ENCODE results near the gene ANTXR2. TPM values are rescaled to one million over a fixed set of nuclear protein-coding genes. Genes with fewer than 3 reads are reported as not detected.
A peak's percentile ranks its signal among the peaks of the same experiment; 100 is the strongest.

The ANTXR2 gene
- total and polyA plus RNA-seq, 2 donors (not counting 1 experiment from before 2014, with no cell fraction given): 85.3 to 135 TPM

GRCh38 chr4:80078346-80079092 is 5.5 kb upstream of the ANTXR2 start:
- Histone ChIP-seq H3K27ac (ENCODE audit: insufficient read depth, low read length) (no peak overlapping the region), H3K79me2 (ENCODE audit: control insufficient read depth, insufficient read depth, low read length) (no peaks in the 10 kb centered on the region), H4K20me1 (ENCODE audit: control insufficient read depth, extremely low read depth, insufficient read depth, low read length) (no peaks in the 10 kb centered on the region), H3K27me3 (ENCODE audit: control insufficient read depth, insufficient read depth, low read length) (no peaks in the 10 kb centered on the region), H3K9ac (ENCODE audit: insufficient read depth, low read length) (no peak overlapping the region), H3K36me3 (ENCODE audit: control insufficient read depth, insufficient read depth, low read length) (no peaks in the 10 kb centered on the region), H2AFZ (ENCODE audit: low read length) (no peak overlapping the region), H3K4me2 (ENCODE audit: extremely low read depth, insufficient read depth, low read length) (no peak overlapping the region), H3K4me3 (replicated peaks in 1 of 4; ENCODE audit: control extremely low read depth in 1 of 4, insufficient read depth in 1 of 4, low read depth in 3 of 4, low read length in 4 of 4) (no peak overlapping the region), H3K9me3 (ENCODE audit: control insufficient read depth, insufficient read depth, low read depth, low read length) (no peaks in the 10 kb centered on the region), H3K4me1 (ENCODE audit: control insufficient read depth, extremely low read depth, insufficient read depth, low read length) (peaks cover 2% of the 10 kb centered on the region)
- DNase-seq (ENCODE audit: low read depth in 2 of 2): no peak
- TF ChIP-seq CTCF (conservative IDR thresholded peaks at IDR 0.05 in 1 of 2, IDR thresholded peaks at IDR 0.05 in 1 of 2; ENCODE audit: low read depth in 1 of 2, low read length in 2 of 2) (no peak), EZH2 (IDR thresholded peaks at IDR 0.05; ENCODE audit: low read length, missing control alignments) (no peak)

- Histone ChIP-seq H3K9ac (ENCODE audit: insufficient read depth, low read length) (no peak overlapping the region), H4K20me1 (ENCODE audit: control insufficient read depth, extremely low read depth, insufficient read depth, low read length) (no peaks in the 10 kb centered on the region), H3K27ac (ENCODE audit: insufficient read depth, low read length) (no peak overlapping the region), H3K9me3 (ENCODE audit: control insufficient read depth, insufficient read depth, low read depth, low read length) (no peaks in the 10 kb centered on the region), H3K36me3 (ENCODE audit: control insufficient read depth, insufficient read depth, low read length) (no peaks in the 10 kb centered on the region), H2AFZ (ENCODE audit: low read length) (no peak overlapping the region), H3K4me1 (ENCODE audit: control insufficient read depth, extremely low read depth, insufficient read depth, low read length) (peaks cover 3% of the 10 kb centered on the region), H3K27me3 (ENCODE audit: control insufficient read depth, insufficient read depth, low read length) (no peaks in the 10 kb centered on the region), H3K4me2 (ENCODE audit: extremely low read depth, insufficient read depth, low read length) (no peak overlapping the region), H3K79me2 (ENCODE audit: control insufficient read depth, insufficient read depth, low read length) (peaks cover 3% of the 10 kb centered on the region), H3K4me3 (replicated peaks in 1 of 4; ENCODE audit: control extremely low read depth in 1 of 4, insufficient read depth in 1 of 4, low read depth in 3 of 4, low read length in 4 of 4) (no peak overlapping the region)
- peak in 1 of 2 donors; percentile 65 for DNase-seq (ENCODE audit: low read depth in 2 of 2)
- TF ChIP-seq CTCF (conservative IDR thresholded peaks at IDR 0.05 in 1 of 2, IDR thresholded peaks at IDR 0.05 in 1 of 2; ENCODE audit: low read depth in 1 of 2, low read length in 2 of 2): no peak
- TF ChIP-seq EZH2 (IDR thresholded peaks at IDR 0.05; ENCODE audit: low read length, missing control alignments): no peak
These were observed 4.6 kb upstream of the ANTXR2 start for GRCh38 chr4:80077639-80078038.

- H3K9me3 ChIP-seq (ENCODE audit: control insufficient read depth, insufficient read depth, low read depth, low read length): no peaks in the 10 kb centered on the region
- DNase-seq (ENCODE audit: low read depth in 2 of 2): no peak
- H3K27me3 ChIP-seq (ENCODE audit: control insufficient read depth, insufficient read depth, low read length): no peaks in the 10 kb centered on the region
- H2AFZ ChIP-seq (ENCODE audit: low read length): no peak overlapping the region
- no peak overlapping the region for H3K4me3 ChIP-seq (replicated peaks in 1 of 4; ENCODE audit: control extremely low read depth in 1 of 4, insufficient read depth in 1 of 4, low read depth in 3 of 4, low read length in 4 of 4)
- H4K20me1 ChIP-seq (ENCODE audit: control insufficient read depth, extremely low read depth, insufficient read depth, low read length): no peaks in the 10 kb centered on the region
- peaks cover 3% of the 10 kb centered on the region for H3K4me1 ChIP-seq (ENCODE audit: control insufficient read depth, extremely low read depth, insufficient read depth, low read length)
- no peak overlapping the region for H3K9ac ChIP-seq (ENCODE audit: insufficient read depth, low read length)
- no peaks in the 10 kb centered on the region for H3K36me3 ChIP-seq (ENCODE audit: control insufficient read depth, insufficient read depth, low read length)
- H3K4me2 ChIP-seq (ENCODE audit: extremely low read depth, insufficient read depth, low read length): no peak overlapping the region
- H3K79me2 ChIP-seq (ENCODE audit: control insufficient read depth, insufficient read depth, low read length): peaks cover 12% of the 10 kb centered on the region
- TF ChIP-seq EZH2 (IDR thresholded peaks at IDR 0.05; ENCODE audit: low read length, missing control alignments): no peak
- no peak overlapping the region for H3K27ac ChIP-seq (ENCODE audit: insufficient read depth, low read length)
These were observed 3.7 kb upstream of the ANTXR2 start for GRCh38 chr4:80076681-80077080.

Data from fibroblast of lung (primary cell).